ENCODE measurements around the gene JAML.

DNA sequence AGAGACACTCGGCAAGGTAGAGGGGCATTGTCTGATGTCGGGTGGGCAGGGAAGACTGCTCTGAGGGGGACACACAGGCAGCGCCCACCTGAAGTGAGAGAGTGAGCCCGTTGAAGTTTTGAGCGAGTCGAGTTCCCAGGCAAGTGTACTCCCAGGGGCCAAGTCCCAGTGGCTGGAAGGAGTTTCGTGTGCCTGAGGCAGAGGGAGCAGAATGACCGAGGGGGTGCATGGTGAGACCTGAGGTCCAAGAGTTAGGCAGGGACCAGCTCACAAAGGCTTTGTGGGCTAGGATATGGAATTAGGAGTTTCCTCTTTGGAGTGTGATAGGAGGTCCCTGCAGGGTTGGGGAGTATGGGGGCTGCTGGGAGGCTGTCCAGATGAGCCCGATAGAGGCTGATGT lies 54.6 kb downstream of the JAML start:
- TF ChIP-seq, protein P1, sequence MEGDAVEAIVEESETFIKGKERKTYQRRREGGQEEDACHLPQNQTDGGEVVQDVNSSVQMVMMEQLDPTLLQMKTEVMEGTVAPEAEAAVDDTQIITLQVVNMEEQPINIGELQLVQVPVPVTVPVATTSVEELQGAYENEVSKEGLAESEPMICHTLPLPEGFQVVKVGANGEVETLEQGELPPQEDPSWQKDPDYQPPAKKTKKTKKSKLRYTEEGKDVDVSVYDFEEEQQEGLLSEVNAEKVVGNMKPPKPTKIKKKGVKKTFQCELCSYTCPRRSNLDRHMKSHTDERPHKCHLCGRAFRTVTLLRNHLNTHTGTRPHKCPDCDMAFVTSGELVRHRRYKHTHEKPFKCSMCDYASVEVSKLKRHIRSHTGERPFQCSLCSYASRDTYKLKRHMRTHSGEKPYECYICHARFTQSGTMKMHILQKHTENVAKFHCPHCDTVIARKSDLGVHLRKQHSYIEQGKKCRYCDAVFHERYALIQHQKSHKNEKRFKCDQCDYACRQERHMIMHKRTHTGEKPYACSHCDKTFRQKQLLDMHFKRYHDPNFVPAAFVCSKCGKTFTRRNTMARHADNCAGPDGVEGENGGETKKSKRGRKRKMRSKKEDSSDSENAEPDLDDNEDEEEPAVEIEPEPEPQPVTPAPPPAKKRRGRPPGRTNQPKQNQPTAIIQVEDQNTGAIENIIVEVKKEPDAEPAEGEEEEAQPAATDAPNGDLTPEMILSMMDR (conservative IDR thresholded peaks at IDR 0.05; ENCODE audit: low read length) = no peak
- TF ChIP-seq EZH2phosphoT487 (IDR thresholded peaks at IDR 0.05; ENCODE audit: borderline replicate concordance) = no peak
